ENCODE measurements around the gene CDKN2A.

DNA sequence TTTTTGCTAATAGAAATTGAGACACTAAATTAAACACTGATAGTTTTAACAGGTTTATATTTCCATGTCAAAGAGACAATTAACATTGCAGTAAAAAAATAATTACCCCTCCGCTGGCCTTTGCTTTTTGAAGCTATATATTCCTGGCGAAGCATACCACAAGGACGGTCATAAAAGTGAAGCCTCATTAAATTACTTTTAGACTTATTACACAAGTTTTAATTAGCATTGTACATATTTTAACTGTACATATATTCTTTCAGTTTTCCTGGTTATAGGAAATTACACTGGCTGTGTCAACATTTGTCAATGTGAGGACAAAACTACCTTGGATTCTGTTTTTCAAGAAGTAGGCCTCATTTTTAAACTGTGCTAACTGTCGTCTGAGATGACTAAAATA lies 1.2 kb downstream of the CDKN2A start:
- TF ChIP-seq, protein P1, sequence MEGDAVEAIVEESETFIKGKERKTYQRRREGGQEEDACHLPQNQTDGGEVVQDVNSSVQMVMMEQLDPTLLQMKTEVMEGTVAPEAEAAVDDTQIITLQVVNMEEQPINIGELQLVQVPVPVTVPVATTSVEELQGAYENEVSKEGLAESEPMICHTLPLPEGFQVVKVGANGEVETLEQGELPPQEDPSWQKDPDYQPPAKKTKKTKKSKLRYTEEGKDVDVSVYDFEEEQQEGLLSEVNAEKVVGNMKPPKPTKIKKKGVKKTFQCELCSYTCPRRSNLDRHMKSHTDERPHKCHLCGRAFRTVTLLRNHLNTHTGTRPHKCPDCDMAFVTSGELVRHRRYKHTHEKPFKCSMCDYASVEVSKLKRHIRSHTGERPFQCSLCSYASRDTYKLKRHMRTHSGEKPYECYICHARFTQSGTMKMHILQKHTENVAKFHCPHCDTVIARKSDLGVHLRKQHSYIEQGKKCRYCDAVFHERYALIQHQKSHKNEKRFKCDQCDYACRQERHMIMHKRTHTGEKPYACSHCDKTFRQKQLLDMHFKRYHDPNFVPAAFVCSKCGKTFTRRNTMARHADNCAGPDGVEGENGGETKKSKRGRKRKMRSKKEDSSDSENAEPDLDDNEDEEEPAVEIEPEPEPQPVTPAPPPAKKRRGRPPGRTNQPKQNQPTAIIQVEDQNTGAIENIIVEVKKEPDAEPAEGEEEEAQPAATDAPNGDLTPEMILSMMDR (IDR thresholded peaks at IDR 0.05), result no peak
- TF ChIP-seq POLR2A (IDR thresholded peaks at IDR 0.05) (no peak), EP300 (IDR thresholded peaks at IDR 0.05) (no peak), POLR2AphosphoS5 (IDR thresholded peaks at IDR 0.05) (no peak)
